VCaP (cell line): Measurements from ENCODE around the gene PINLYP.

Source experiments
- H3K27ac ChIP-seq: fragments of 450-650 bp; 2 replicates; pipeline ENCODE4 v1.5.1; 2017
- CTCF ChIP-seq: fragments of 450-650 bp; conservative IDR thresholded peaks from 2 replicates; pipeline ENCODE4 v1.5.1; 2017; ENCODE audit warnings: mild to moderate bottlenecking, moderate library complexity

The PINLYP gene

DNA sequence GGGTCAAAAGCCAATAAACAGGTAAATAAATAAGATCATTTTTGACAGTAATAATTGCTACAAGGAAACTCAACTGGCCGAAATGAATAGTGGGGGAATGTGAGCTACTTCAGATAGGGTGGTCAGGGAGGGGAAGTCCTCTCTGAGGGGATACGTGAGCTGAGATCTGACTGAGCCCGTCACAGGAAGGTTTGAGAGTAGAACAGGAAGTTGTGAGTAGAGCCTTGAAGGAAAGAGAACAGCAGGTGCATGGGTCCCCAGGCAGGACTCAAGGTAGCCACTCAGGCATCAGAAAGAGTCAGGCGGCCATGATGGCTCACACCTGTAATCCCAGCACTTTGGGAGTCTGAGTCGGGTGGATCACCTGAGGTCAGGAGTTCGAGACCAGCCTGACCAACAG lies 14.1 kb downstream of the PINLYP start:
- H3K27ac ChIP-seq = no peak overlapping the region
- no peak for TF ChIP-seq CTCF

DNA sequence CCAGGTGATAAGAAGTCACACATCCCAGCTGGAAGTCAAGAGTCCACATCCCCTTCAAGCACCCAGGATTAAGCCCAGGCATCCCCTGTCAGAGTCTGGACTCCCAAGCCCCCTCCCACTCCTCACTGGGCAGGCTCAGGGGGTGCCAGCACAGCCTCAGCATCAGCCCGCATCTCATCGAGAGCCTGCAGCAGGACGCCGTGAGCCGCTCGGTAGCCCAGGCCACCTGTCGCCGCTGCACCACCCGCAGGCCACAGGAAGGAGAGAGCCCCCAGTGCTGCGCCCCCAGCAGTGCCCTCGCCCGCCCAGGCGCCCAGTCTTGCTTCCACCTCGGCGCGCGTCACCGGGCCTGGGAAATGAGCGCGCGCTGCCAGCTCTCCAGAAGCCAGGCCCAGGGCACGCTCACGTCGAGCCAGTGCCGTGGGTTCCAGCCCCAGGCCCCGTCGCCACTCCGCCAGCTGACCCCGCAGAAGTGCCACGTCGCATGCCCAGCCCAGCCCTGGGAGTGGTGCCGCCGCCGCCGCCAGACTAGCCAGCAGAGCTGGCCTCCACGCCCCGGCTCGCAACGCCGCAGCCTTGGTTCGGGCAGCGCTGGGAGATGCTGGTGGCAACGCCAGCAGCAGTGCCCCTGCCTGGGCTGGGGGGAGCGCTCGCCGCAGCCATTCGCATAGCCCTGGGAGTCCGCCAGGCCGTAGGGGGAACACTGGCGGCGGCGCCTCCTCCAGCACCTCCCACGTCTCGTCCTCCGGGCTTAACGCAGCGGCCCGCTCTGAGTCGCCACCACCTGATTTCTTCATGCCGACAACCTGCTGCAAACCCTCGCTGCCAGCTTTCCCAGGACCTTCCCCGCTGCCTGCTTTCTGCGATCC lies 16.5 kb downstream of the PINLYP start:
- H3K27ac ChIP-seq = no peak overlapping the region

DNA sequence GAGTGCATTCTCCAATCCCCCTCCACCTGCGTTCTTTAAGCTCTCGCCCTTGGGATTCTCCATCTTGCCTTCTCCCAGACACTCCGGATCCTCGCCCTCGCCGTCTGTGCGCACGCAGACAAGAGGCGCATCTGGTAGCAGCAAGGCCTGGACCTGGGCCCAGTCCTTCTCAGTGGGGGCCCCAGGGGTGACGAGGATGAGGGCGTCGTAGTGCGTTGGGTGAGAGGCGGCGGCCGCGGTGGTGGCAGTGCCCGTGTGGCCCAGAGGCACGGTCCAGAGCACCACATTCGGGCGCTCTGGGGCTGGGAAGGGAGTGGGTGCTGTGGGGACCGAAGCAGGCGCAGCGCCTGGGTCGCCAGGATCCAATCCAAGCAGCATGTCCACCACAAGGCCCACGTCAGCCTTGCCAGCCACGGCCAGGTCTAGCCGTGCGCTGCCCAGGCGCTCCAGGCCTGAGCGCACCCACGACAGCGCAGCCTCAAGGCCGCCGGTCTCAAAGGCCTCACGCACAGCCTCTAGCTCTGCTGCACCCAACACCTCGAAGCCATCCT lies 17.3 kb downstream of the PINLYP start:
- no peak overlapping the region for H3K27ac ChIP-seq
- TF ChIP-seq CTCF = no peak

More for the DNA sequence above, 16.5 kb downstream of the PINLYP start:
- TF ChIP-seq CTCF = no peak

GRCh38 chr19:43594081-43594697 lies 18.6 kb downstream of the PINLYP start:
- peak overlapping the region; percentile 97 for H3K27ac ChIP-seq
- no peak for TF ChIP-seq CTCF

GRCh38 chr19:43594710-43595604 lies 19.4 kb downstream of the PINLYP start:
- H3K27ac ChIP-seq = peak overlapping the region; percentile 97
- peak; percentile 96 for TF ChIP-seq CTCF

GRCh38 chr19:43595605-43595998 lies 20.0 kb downstream of the PINLYP start:
- peak overlapping the region; percentile 97 for H3K27ac ChIP-seq
- TF ChIP-seq CTCF = no peak
